ENCODE measurements around the gene HS1BP3. TPM values are rescaled to one million over a fixed set of nuclear protein-coding genes. Genes with fewer than 3 reads are reported as not detected.

HS1BP3 gene
- total RNA-seq, 2 experiments from 2014 or later, result 8.8 to 10.1 TPM

GRCh38 chr2:20687260-20687832 is 36.4 kb upstream of the HS1BP3 start:
- ChIA-PET POLR2A (no interaction called here), CTCF (no interaction called here)
- Histone ChIP-seq H3K4me1 (ENCODE audit: insufficient read depth, low read length) (peaks cover 5% of the 10 kb centered on the region), H3K4me3 (ENCODE audit: low read length) (no peak overlapping the region), H3K9me3 (ENCODE audit: control insufficient read depth in 1 of 2, insufficient read depth in 1 of 2, low read length in 2 of 2) (no peaks in the 10 kb centered on the region), H3K27ac (ENCODE audit: low read depth in 1 of 2, low read length in 2 of 2) (no peak overlapping the region), H3K27me3 (ENCODE audit: control insufficient read depth in 1 of 2, insufficient read depth in 2 of 2, low read length in 2 of 2) (no peaks in the 10 kb centered on the region), H3K36me3 (ENCODE audit: insufficient read depth, low read length) (peaks cover 43% of the 10 kb centered on the region)
- ATAC-seq (ENCODE audit: poor library complexity) (no peak), DNase-seq (no peak)
- no peak overlapping the region for H3K4me3 Mint-ChIP-seq
- TF ChIP-seq, protein P1, sequence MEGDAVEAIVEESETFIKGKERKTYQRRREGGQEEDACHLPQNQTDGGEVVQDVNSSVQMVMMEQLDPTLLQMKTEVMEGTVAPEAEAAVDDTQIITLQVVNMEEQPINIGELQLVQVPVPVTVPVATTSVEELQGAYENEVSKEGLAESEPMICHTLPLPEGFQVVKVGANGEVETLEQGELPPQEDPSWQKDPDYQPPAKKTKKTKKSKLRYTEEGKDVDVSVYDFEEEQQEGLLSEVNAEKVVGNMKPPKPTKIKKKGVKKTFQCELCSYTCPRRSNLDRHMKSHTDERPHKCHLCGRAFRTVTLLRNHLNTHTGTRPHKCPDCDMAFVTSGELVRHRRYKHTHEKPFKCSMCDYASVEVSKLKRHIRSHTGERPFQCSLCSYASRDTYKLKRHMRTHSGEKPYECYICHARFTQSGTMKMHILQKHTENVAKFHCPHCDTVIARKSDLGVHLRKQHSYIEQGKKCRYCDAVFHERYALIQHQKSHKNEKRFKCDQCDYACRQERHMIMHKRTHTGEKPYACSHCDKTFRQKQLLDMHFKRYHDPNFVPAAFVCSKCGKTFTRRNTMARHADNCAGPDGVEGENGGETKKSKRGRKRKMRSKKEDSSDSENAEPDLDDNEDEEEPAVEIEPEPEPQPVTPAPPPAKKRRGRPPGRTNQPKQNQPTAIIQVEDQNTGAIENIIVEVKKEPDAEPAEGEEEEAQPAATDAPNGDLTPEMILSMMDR (IDR thresholded peaks at IDR 0.05), result no peak
- no peak overlapping the region for H3K27ac Mint-ChIP-seq
- peaks cover 95% of the 10 kb centered on the region for H3K36me3 Mint-ChIP-seq (ENCODE audit: low read depth)
- H3K27me3 Mint-ChIP-seq, result no peaks in the 10 kb centered on the region
- H3K4me1 Mint-ChIP-seq (ENCODE audit: low read depth), result peaks cover 7% of the 10 kb centered on the region
- no peaks in the 10 kb centered on the region for H3K9me3 Mint-ChIP-seq
- intact Hi-C loops (cut with DNase I, micrococcal nuclease), result no loop called here

DNA sequence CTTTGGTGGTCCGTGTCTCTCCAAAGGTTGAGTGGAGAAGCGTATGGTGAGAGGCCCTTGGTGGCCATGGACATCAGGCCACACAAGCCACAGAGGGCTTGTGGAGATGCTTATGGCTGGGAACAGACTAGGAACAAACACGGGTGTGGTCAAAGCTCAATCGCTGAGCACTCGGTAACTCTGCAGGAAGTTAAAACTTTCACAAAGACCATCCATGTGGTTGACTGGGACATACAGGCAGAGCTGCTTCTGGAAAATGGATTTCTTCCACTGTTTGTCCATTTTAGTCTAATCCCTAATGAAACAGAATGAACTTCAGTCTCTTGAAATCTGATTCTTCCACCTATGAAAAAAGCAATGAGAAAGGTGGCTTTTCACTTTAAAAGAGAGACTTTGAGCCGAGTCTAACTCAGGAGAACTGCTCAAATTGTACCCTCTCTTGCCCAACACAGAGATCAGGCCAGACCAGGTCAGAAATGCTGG is 33.7 kb upstream of the HS1BP3 start:
- no peaks in the 10 kb centered on the region for H3K27me3 ChIP-seq (ENCODE audit: control insufficient read depth in 1 of 2, insufficient read depth in 2 of 2, low read length in 2 of 2)
- no peaks in the 10 kb centered on the region for H3K9me3 ChIP-seq (ENCODE audit: control insufficient read depth in 1 of 2, insufficient read depth in 1 of 2, low read length in 2 of 2)
- ATAC-seq (ENCODE audit: poor library complexity) (no peak), DNase-seq (no peak)
- Mint-ChIP-seq H3K36me3 (ENCODE audit: low read depth) (peaks cover 89% of the 10 kb centered on the region), H3K9me3 (no peaks in the 10 kb centered on the region), H3K4me3 (no peak overlapping the region), H3K4me1 (ENCODE audit: low read depth) (peaks cover 7% of the 10 kb centered on the region), H3K27me3 (no peaks in the 10 kb centered on the region), H3K27ac (no peak overlapping the region)
- POLR2A ChIA-PET, result no interaction called here
- peaks cover 8% of the 10 kb centered on the region for H3K4me1 ChIP-seq (ENCODE audit: insufficient read depth, low read length)
- no peak overlapping the region for H3K4me3 ChIP-seq (ENCODE audit: low read length)
- intact Hi-C loops (cut with DNase I, micrococcal nuclease), result no loop called here
- TF ChIP-seq, protein P1 (IDR thresholded peaks at IDR 0.05), result no peak
- H3K36me3 ChIP-seq (ENCODE audit: insufficient read depth, low read length), result peaks cover 44% of the 10 kb centered on the region
- H3K27ac ChIP-seq (ENCODE audit: low read depth in 1 of 2, low read length in 2 of 2), result no peak overlapping the region
- CTCF ChIA-PET, result interaction anchor here (0.8 kb wide), 1 partner anchor 24 kb away, joined by 3 read pairs; no protein-coding TSS in a partner anchor

DNA sequence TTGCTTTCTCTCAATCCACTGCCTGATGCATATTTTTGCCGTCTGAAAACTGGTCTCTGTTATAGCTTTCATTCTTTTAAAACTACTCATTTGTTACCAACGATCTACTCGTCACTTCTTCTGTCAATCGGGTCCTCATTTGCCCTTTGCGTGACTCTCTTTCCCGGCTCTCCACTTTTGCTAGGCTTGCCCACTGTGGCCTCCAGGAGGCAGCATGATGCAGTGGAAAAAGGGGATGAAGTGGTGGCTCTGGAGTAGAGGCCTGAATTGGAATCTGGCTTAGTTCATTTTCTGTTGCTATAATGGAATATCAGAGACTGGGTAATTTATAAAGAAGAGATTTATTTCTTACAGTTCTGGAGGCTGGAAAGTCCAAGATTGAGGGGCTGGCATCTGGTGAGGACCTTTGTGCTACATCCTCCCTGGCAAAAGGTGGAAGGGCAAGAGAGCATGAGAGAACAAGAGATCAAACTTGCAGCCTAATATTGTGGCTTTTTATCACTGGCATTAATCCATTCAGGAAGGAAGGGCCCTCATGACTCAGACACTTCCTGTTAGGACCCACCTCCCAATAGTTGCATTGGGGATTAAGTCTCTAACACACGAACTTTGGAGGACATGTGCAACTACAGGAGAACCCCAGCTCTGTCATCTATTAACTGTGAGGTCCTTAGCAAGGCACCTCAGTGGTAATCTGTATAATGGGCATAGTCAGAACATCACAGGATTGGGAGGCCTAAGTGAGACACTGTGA is 31.4 kb upstream of the HS1BP3 start:
- H3K4me3 Mint-ChIP-seq, result no peak overlapping the region
- ATAC-seq (ENCODE audit: poor library complexity) (no peak), DNase-seq (no peak)
- intact Hi-C loops (cut with DNase I, micrococcal nuclease), result no loop called here
- H3K27ac ChIP-seq (ENCODE audit: low read depth in 1 of 2, low read length in 2 of 2), result no peak overlapping the region
- no peak overlapping the region for H3K27ac Mint-ChIP-seq
- peaks cover 8% of the 10 kb centered on the region for H3K4me1 ChIP-seq (ENCODE audit: insufficient read depth, low read length)
- CTCF ChIA-PET, result no interaction called here
- peaks cover 68% of the 10 kb centered on the region for H3K36me3 Mint-ChIP-seq (ENCODE audit: low read depth)
- H3K27me3 Mint-ChIP-seq, result no peaks in the 10 kb centered on the region
- TF ChIP-seq, protein P1 (IDR thresholded peaks at IDR 0.05), result no peak
- no peaks in the 10 kb centered on the region for H3K9me3 Mint-ChIP-seq
- H3K36me3 ChIP-seq (ENCODE audit: insufficient read depth, low read length), result peaks cover 33% of the 10 kb centered on the region
- no peaks in the 10 kb centered on the region for H3K9me3 ChIP-seq (ENCODE audit: control insufficient read depth in 1 of 2, insufficient read depth in 1 of 2, low read length in 2 of 2)
- no peak overlapping the region for H3K4me3 ChIP-seq (ENCODE audit: low read length)
- POLR2A ChIA-PET, result no interaction called here
- H3K4me1 Mint-ChIP-seq (ENCODE audit: low read depth), result peaks cover 7% of the 10 kb centered on the region
- no peaks in the 10 kb centered on the region for H3K27me3 ChIP-seq (ENCODE audit: control insufficient read depth in 1 of 2, insufficient read depth in 2 of 2, low read length in 2 of 2)

Data from CD4-positive, alpha-beta T cell (primary cell).